ENCODE results near the gene NBPF9. TPM values are rescaled to one million over a fixed set of nuclear protein-coding genes. Genes with fewer than 3 reads are reported as not detected.
"Not testable (repeated sequence)": the region's sequence is repeated elsewhere in the genome, so short reads cannot be mapped to it uniquely, and the experiment has no call there.

NBPF9 gene
- total RNA-seq, 1 experiment from 2014 or later: 18.4 TPM

GRCh38 chr1:149064611-149065010, 38.7 kb downstream of the NBPF9 start:
- intact Hi-C loops (cut with micrococcal nuclease; ENCODE audit: unreplicated experiment); H3K36me3 Mint-ChIP-seq (ENCODE audit: insufficient read depth, unreplicated experiment); BruUV-seq (replicated peaks); H3K9me3 ChIP-seq; H3K36me3 ChIP-seq (ENCODE audit: control insufficient read depth, insufficient read depth, low read length); H3K4me1 Mint-ChIP-seq (ENCODE audit: low read depth, unreplicated experiment); DNase-seq; H3K27me3 ChIP-seq (replicated peaks; ENCODE audit: control insufficient read depth, insufficient read depth, low read length); H3K4me3 ChIP-seq (ENCODE audit: low read depth, low read length); POLR2A ChIA-PET; H3K9me3 Mint-ChIP-seq (ENCODE audit: unreplicated experiment); H3K27ac Mint-ChIP-seq (ENCODE audit: unreplicated experiment); H3K4me3 Mint-ChIP-seq (ENCODE audit: unreplicated experiment); H3K4me1 ChIP-seq; CTCF ChIA-PET; H3K27me3 Mint-ChIP-seq (ENCODE audit: insufficient read depth, unreplicated experiment): not testable (repeated sequence)

- H3K27me3 ChIP-seq (replicated peaks; ENCODE audit: control insufficient read depth, insufficient read depth, low read length); POLR2A ChIA-PET: not testable (repeated sequence)
These were observed 60.3 kb downstream of the NBPF9 start for GRCh38 chr1:149043056-149043455.

GRCh38 chr1:149033916-149034315, 69.4 kb downstream of the NBPF9 start:
- H3K4me3 ChIP-seq (ENCODE audit: low read depth, low read length); H3K4me1 Mint-ChIP-seq (ENCODE audit: low read depth, unreplicated experiment); POLR2A ChIA-PET; H3K27ac Mint-ChIP-seq (ENCODE audit: unreplicated experiment); H3K27me3 Mint-ChIP-seq (ENCODE audit: insufficient read depth, unreplicated experiment); H3K4me3 Mint-ChIP-seq (ENCODE audit: unreplicated experiment); H3K9me3 Mint-ChIP-seq (ENCODE audit: unreplicated experiment); BruUV-seq (replicated peaks); DNase-seq; H3K27me3 ChIP-seq (replicated peaks; ENCODE audit: control insufficient read depth, insufficient read depth, low read length); H3K4me1 ChIP-seq; H3K36me3 Mint-ChIP-seq (ENCODE audit: insufficient read depth, unreplicated experiment); intact Hi-C loops (cut with micrococcal nuclease; ENCODE audit: unreplicated experiment); CTCF ChIA-PET; H3K36me3 ChIP-seq (ENCODE audit: control insufficient read depth, insufficient read depth, low read length); H3K9me3 ChIP-seq: not testable (repeated sequence)

More at GRCh38 chr1:149043056-149043455, 60.3 kb downstream of the NBPF9 start:
- H3K36me3 ChIP-seq (ENCODE audit: control insufficient read depth, insufficient read depth, low read length); H3K4me1 Mint-ChIP-seq (ENCODE audit: low read depth, unreplicated experiment); H3K4me1 ChIP-seq; H3K36me3 Mint-ChIP-seq (ENCODE audit: insufficient read depth, unreplicated experiment); CTCF ChIA-PET; BruUV-seq (replicated peaks); H3K4me3 ChIP-seq (ENCODE audit: low read depth, low read length); H3K27me3 Mint-ChIP-seq (ENCODE audit: insufficient read depth, unreplicated experiment); intact Hi-C loops (cut with micrococcal nuclease; ENCODE audit: unreplicated experiment); H3K27ac Mint-ChIP-seq (ENCODE audit: unreplicated experiment); H3K9me3 ChIP-seq; H3K4me3 Mint-ChIP-seq (ENCODE audit: unreplicated experiment); DNase-seq: not testable (repeated sequence)
- H3K9me3 Mint-ChIP-seq (ENCODE audit: unreplicated experiment): peaks cover 19% of the 10 kb centered on the region

- POLR2A ChIA-PET; H3K9me3 Mint-ChIP-seq (ENCODE audit: unreplicated experiment); H3K27me3 ChIP-seq (replicated peaks; ENCODE audit: control insufficient read depth, insufficient read depth, low read length); H3K27ac Mint-ChIP-seq (ENCODE audit: unreplicated experiment); H3K4me3 Mint-ChIP-seq (ENCODE audit: unreplicated experiment); H3K9me3 ChIP-seq; DNase-seq; H3K27me3 Mint-ChIP-seq (ENCODE audit: insufficient read depth, unreplicated experiment); H3K4me3 ChIP-seq (ENCODE audit: low read depth, low read length); H3K36me3 Mint-ChIP-seq (ENCODE audit: insufficient read depth, unreplicated experiment); H3K4me1 ChIP-seq; H3K36me3 ChIP-seq (ENCODE audit: control insufficient read depth, insufficient read depth, low read length); CTCF ChIA-PET; intact Hi-C loops (cut with micrococcal nuclease; ENCODE audit: unreplicated experiment); BruUV-seq (replicated peaks); H3K4me1 Mint-ChIP-seq (ENCODE audit: low read depth, unreplicated experiment): not testable (repeated sequence)
These were observed 79.0 kb downstream of the NBPF9 start for GRCh38 chr1:149024327-149024726.

GRCh38 chr1:149018577-149018976, 84.8 kb downstream of the NBPF9 start:
- POLR2A ChIA-PET; H3K27ac Mint-ChIP-seq (ENCODE audit: unreplicated experiment); H3K4me1 Mint-ChIP-seq (ENCODE audit: low read depth, unreplicated experiment); DNase-seq; H3K27me3 ChIP-seq (replicated peaks; ENCODE audit: control insufficient read depth, insufficient read depth, low read length); BruUV-seq (replicated peaks); H3K9me3 ChIP-seq; H3K4me3 Mint-ChIP-seq (ENCODE audit: unreplicated experiment); H3K36me3 Mint-ChIP-seq (ENCODE audit: insufficient read depth, unreplicated experiment); CTCF ChIA-PET; H3K4me1 ChIP-seq; H3K27me3 Mint-ChIP-seq (ENCODE audit: insufficient read depth, unreplicated experiment); intact Hi-C loops (cut with micrococcal nuclease; ENCODE audit: unreplicated experiment); H3K4me3 ChIP-seq (ENCODE audit: low read depth, low read length); H3K36me3 ChIP-seq (ENCODE audit: control insufficient read depth, insufficient read depth, low read length); H3K9me3 Mint-ChIP-seq (ENCODE audit: unreplicated experiment): not testable (repeated sequence)

- H3K4me3 ChIP-seq (ENCODE audit: low read depth, low read length); H3K9me3 Mint-ChIP-seq (ENCODE audit: unreplicated experiment); DNase-seq; H3K27me3 Mint-ChIP-seq (ENCODE audit: insufficient read depth, unreplicated experiment); H3K9me3 ChIP-seq; H3K36me3 Mint-ChIP-seq (ENCODE audit: insufficient read depth, unreplicated experiment); H3K36me3 ChIP-seq (ENCODE audit: control insufficient read depth, insufficient read depth, low read length); H3K4me1 ChIP-seq; H3K27me3 ChIP-seq (replicated peaks; ENCODE audit: control insufficient read depth, insufficient read depth, low read length); intact Hi-C loops (cut with micrococcal nuclease; ENCODE audit: unreplicated experiment); H3K27ac Mint-ChIP-seq (ENCODE audit: unreplicated experiment); POLR2A ChIA-PET; BruUV-seq (replicated peaks); CTCF ChIA-PET; H3K4me3 Mint-ChIP-seq (ENCODE audit: unreplicated experiment); H3K4me1 Mint-ChIP-seq (ENCODE audit: low read depth, unreplicated experiment): not testable (repeated sequence)
These were observed 86.7 kb downstream of the NBPF9 start for GRCh38 chr1:149016626-149017025.

- BruUV-seq (replicated peaks); H3K36me3 ChIP-seq (ENCODE audit: control insufficient read depth, insufficient read depth, low read length); H3K36me3 Mint-ChIP-seq (ENCODE audit: insufficient read depth, unreplicated experiment); H3K4me3 ChIP-seq (ENCODE audit: low read depth, low read length); H3K9me3 Mint-ChIP-seq (ENCODE audit: unreplicated experiment); DNase-seq; H3K27me3 ChIP-seq (replicated peaks; ENCODE audit: control insufficient read depth, insufficient read depth, low read length); H3K4me1 ChIP-seq; POLR2A ChIA-PET; intact Hi-C loops (cut with micrococcal nuclease; ENCODE audit: unreplicated experiment); H3K27ac Mint-ChIP-seq (ENCODE audit: unreplicated experiment); CTCF ChIA-PET; H3K4me3 Mint-ChIP-seq (ENCODE audit: unreplicated experiment); H3K4me1 Mint-ChIP-seq (ENCODE audit: low read depth, unreplicated experiment); H3K27me3 Mint-ChIP-seq (ENCODE audit: insufficient read depth, unreplicated experiment); H3K9me3 ChIP-seq: not testable (repeated sequence)
These were observed 87.8 kb downstream of the NBPF9 start for GRCh38 chr1:149015522-149015921.
